Smooth muscle cell (in vitro differentiated cells): ENCODE results near the gene R3HDM2. TPM values are rescaled to one million over a fixed set of nuclear protein-coding genes. Genes with fewer than 3 reads are reported as not detected.

Experiments
- DNase-seq: peaks from one replicate; lab custom pipeline; 2025; ENCODE audit not compliant: unreplicated experiment; lab: John Stamatoyannopoulos, UW
- H2AFZ ChIP-seq: fragments of 200-600 bp; sonication (generic); 2 replicates; pipeline ENCODE4 v1.6.0; 2016; ENCODE audit warnings: antibody characterized with exemption, low read depth, mild to moderate bottlenecking
- H3F3A ChIP-seq: fragments of 200-600 bp; sonication (generic); 2 replicates; pipeline ENCODE4 v1.6.0; 2017; ENCODE audit warnings: antibody characterized with exemption, low read depth
- H3K27ac ChIP-seq: fragments of 200-600 bp; sonication (generic); 2 replicates; pipeline ENCODE4 v1.5.1; 2016; ENCODE audit warnings: low read depth, mild to moderate bottlenecking
- H3K27me3 ChIP-seq: fragments of 200-600 bp; sonication (generic); 2 replicates; pipeline ENCODE4 v1.6.1; 2016; ENCODE audit warnings: low read depth, mild to moderate bottlenecking
- H3K36me3 ChIP-seq: fragments of 200-600 bp; sonication (generic); 2 replicates; pipeline ENCODE4 v1.5.1; 2016; ENCODE audit warnings: low read depth
- H3K4me1 ChIP-seq: fragments of 200-600 bp; sonication (generic); 2 replicates; pipeline ENCODE4 v1.5.1; 2016; ENCODE audit warnings: low read depth
- H3K4me2 ChIP-seq: fragments of 200-600 bp; sonication (generic); 2 replicates; pipeline ENCODE4 v1.6.0; 2016; ENCODE audit warnings: mild to moderate bottlenecking
- H3K4me3 ChIP-seq: fragments of 200-600 bp; sonication (generic); 2 replicates; pipeline ENCODE4 v1.5.1; 2016; ENCODE audit warnings: mild to moderate bottlenecking
- H3K79me2 ChIP-seq: fragments of 200-600 bp; sonication (generic); 2 replicates; pipeline ENCODE4 v1.6.0; 2016; ENCODE audit warnings: low read depth, mild to moderate bottlenecking
- H3K9ac ChIP-seq: fragments of 200-600 bp; sonication (generic); 2 replicates; pipeline ENCODE4 v1.6.0; 2016; ENCODE audit warnings: low read depth
- H3K9me3 ChIP-seq: fragments of 200-600 bp; sonication (generic); replicated peaks from 2 replicates; pipeline ENCODE4 v1.5.1; 2016; ENCODE audit warnings: low read depth
- H4K20me1 ChIP-seq: fragments of 200-600 bp; sonication (generic); 2 replicates; pipeline ENCODE4 v1.6.0; 2016; ENCODE audit warnings: low read depth
- WGBS: methylation state at CpG from one replicate; pipeline ENCODE4 v1.1.7; 2016; ENCODE audit warnings: low lambda C conversion rate; 5-methylcytosine and 5-hydroxymethylcytosine counted together
- polyA plus RNA-seq: library from polyadenylated mRNA; unstranded; fragments of >200 nt; fragmentation: Nextera tagmentation; extraction: Ambion mirVana; gene quantifications from 2 replicates; pipeline ENCODE4 v1.2.1, GENCODE V29; 2016
- total RNA-seq: library from RNA; depleted of rRNA; stranded (reverse); fragments of >200 nt; gene quantifications from 2 replicates; pipeline ENCODE4 v1.2.3, GENCODE V29; 2014
- TF ChIP-seq, protein P1 (sequence below): fragments of 200-600 bp; sonication (generic); IDR thresholded peaks from 2 replicates; pipeline ENCODE4 v1.5.1; 2017; ENCODE audit warnings: borderline replicate concordance, mild to moderate bottlenecking, antibody characterized with exemption; ENCODE audit not compliant: insufficient read depth, poor library complexity, severe bottlenecking

Gene R3HDM2
- total and polyA plus RNA-seq, 2 experiments from 2014 or later = 12.2 to 16.0 TPM

GRCh38 chr12:57260366-57260765 is 170.5 kb downstream of the R3HDM2 start:
- no peaks in the 10 kb centered on the region for H3K79me2 ChIP-seq
- no peaks in the 10 kb centered on the region for H3F3A ChIP-seq
- WGBS = 97% methylated on average over 4 of the region's 4 CpGs
- H3K9ac ChIP-seq = no peak overlapping the region
- no peak overlapping the region for H2AFZ ChIP-seq
- no peak overlapping the region for H3K4me3 ChIP-seq
- no peaks in the 10 kb centered on the region for H3K27me3 ChIP-seq
- peaks cover 18% of the 10 kb centered on the region for H3K4me1 ChIP-seq
- no peak overlapping the region for H3K4me2 ChIP-seq
- no peaks in the 10 kb centered on the region for H4K20me1 ChIP-seq
- H3K27ac ChIP-seq = no peak overlapping the region
- TF ChIP-seq, protein P1, sequence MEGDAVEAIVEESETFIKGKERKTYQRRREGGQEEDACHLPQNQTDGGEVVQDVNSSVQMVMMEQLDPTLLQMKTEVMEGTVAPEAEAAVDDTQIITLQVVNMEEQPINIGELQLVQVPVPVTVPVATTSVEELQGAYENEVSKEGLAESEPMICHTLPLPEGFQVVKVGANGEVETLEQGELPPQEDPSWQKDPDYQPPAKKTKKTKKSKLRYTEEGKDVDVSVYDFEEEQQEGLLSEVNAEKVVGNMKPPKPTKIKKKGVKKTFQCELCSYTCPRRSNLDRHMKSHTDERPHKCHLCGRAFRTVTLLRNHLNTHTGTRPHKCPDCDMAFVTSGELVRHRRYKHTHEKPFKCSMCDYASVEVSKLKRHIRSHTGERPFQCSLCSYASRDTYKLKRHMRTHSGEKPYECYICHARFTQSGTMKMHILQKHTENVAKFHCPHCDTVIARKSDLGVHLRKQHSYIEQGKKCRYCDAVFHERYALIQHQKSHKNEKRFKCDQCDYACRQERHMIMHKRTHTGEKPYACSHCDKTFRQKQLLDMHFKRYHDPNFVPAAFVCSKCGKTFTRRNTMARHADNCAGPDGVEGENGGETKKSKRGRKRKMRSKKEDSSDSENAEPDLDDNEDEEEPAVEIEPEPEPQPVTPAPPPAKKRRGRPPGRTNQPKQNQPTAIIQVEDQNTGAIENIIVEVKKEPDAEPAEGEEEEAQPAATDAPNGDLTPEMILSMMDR = no peak
- no peaks in the 10 kb centered on the region for H3K9me3 ChIP-seq
- no peaks in the 10 kb centered on the region for H3K36me3 ChIP-seq
- DNase-seq = no peak

GRCh38 chr12:57258977-57259970 is 171.6 kb downstream of the R3HDM2 start:
- H2AFZ ChIP-seq = no peak overlapping the region
- H3K4me3 ChIP-seq = no peak overlapping the region
- no peaks in the 10 kb centered on the region for H3K27me3 ChIP-seq
- TF ChIP-seq, protein P1 = no peak
- no peak overlapping the region for H3K4me2 ChIP-seq
- H3K9me3 ChIP-seq = no peaks in the 10 kb centered on the region
- no peaks in the 10 kb centered on the region for H3K79me2 ChIP-seq
- no peak overlapping the region for H3K9ac ChIP-seq
- H3K27ac ChIP-seq = no peak overlapping the region
- no peaks in the 10 kb centered on the region for H3F3A ChIP-seq
- no peak for DNase-seq
- no peaks in the 10 kb centered on the region for H4K20me1 ChIP-seq
- H3K36me3 ChIP-seq = no peaks in the 10 kb centered on the region
- H3K4me1 ChIP-seq = peaks cover 18% of the 10 kb centered on the region
- 82% methylated on average over 6 of the region's 6 CpGs for WGBS

- H3K79me2 ChIP-seq = no peaks in the 10 kb centered on the region
- H3K4me1 ChIP-seq = peaks cover 3% of the 10 kb centered on the region
- no peaks in the 10 kb centered on the region for H3F3A ChIP-seq
- no peak overlapping the region for H3K4me3 ChIP-seq
- H3K9me3 ChIP-seq = no peaks in the 10 kb centered on the region
- H3K27ac ChIP-seq = no peak overlapping the region
- H4K20me1 ChIP-seq = no peaks in the 10 kb centered on the region
- H3K4me2 ChIP-seq = no peak overlapping the region
- no peak for DNase-seq
- no peak overlapping the region for H2AFZ ChIP-seq
- H3K27me3 ChIP-seq = no peaks in the 10 kb centered on the region
- H3K9ac ChIP-seq = no peak overlapping the region
- TF ChIP-seq, protein P1 = no peak
- WGBS = 91% methylated on average over 6 of the region's 6 CpGs
- no peaks in the 10 kb centered on the region for H3K36me3 ChIP-seq
Measured at GRCh38 chr12:57255916-57256315, 174.9 kb downstream of the R3HDM2 start.
